K562 (cell line): ENCODE results near the gene NOP14. TPM values are rescaled to one million over a fixed set of nuclear protein-coding genes. Genes with fewer than 3 reads are reported as not detected.
A peak's percentile ranks its signal among the peaks of the same experiment; 100 is the strongest.

Experiments used
- BCLAF1 ChIP-seq, 2 experiments: fragments of 450-650 bp in 1 of 2; IDR thresholded peaks; 2 replicates each; pipeline ENCODE4 v1.6.1; 2011 to 2017; ENCODE audit warnings: low read depth in 2 of 2, antibody characterized with exemption in 1 of 2, borderline replicate concordance in 1 of 2, low read length in 1 of 2, mild to moderate bottlenecking in 1 of 2, mixed read lengths in 1 of 2; ENCODE audit not compliant: control insufficient read depth in 1 of 2
- DDX20 ChIP-seq: fragments of 450-650 bp; IDR thresholded peaks from 2 replicates; pipeline ENCODE4 v1.6.1; 2016; ENCODE audit warnings: missing genetic modification characterization, low read depth, mild to moderate bottlenecking, missing compliant biosample characterization, moderate library complexity
- ETS1 ChIP-seq: conservative IDR thresholded peaks from 2 replicates; pipeline ENCODE4 v1.6.1; 2011; ENCODE audit warnings: low read depth, mild to moderate bottlenecking, low read length; ENCODE audit not compliant: control insufficient read depth
- FOXM1 ChIP-seq, 2 experiments: fragments of 450-650 bp in 1 of 2; sonication (generic) in 1 of 2; formaldehyde crosslinking in 1 of 2; IDR thresholded peaks; 2 replicates each; pipeline versions ENCODE4 v1.6.1 to v1.9.0; 2017 to 2022; ENCODE audit warnings: low read depth in 2 of 2, mild to moderate bottlenecking in 2 of 2, missing genetic modification reagents in 1 of 2, moderate library complexity in 1 of 2
- GMEB1 ChIP-seq: fragments of 250-450 bp; sonication (Bioruptor Pico); IDR thresholded peaks from 2 replicates; pipeline ENCODE4 v1.4.0; 2020; ENCODE audit warnings: mild to moderate bottlenecking
- HDAC3 ChIP-seq: fragments of 450-650 bp; IDR thresholded peaks from 2 replicates; pipeline ENCODE4 v1.6.1; 2018; ENCODE audit warnings: borderline replicate concordance, mild to moderate bottlenecking, moderate library complexity; ENCODE audit not compliant: partially characterized antibody
- HMGXB4 ChIP-seq: sonication (generic); formaldehyde crosslinking; IDR thresholded peaks from 2 replicates; pipeline ENCODE4 v1.8.1; 2023; ENCODE audit warnings: mild to moderate bottlenecking, missing genetic modification reagents
- KLF13 ChIP-seq: fragments of 450-650 bp; IDR thresholded peaks from 2 replicates; pipeline ENCODE4 v1.6.1; 2016; ENCODE audit warnings: missing genetic modification characterization, low read depth, mild to moderate bottlenecking, missing compliant biosample characterization, moderate library complexity, borderline replicate concordance
- SAFB ChIP-seq: fragments of 200-400 bp; formaldehyde crosslinking; IDR thresholded peaks from 2 replicates; pipeline ENCODE4 v1.6.1; 2017; ENCODE audit warnings: low read depth, low read length, borderline replicate concordance
- SAFB2 ChIP-seq: fragments of 200-400 bp; formaldehyde crosslinking; IDR thresholded peaks from 2 replicates; pipeline ENCODE4 v1.6.1; 2018; ENCODE audit warnings: borderline replicate concordance, low read length, low read depth, moderate library complexity; ENCODE audit not compliant: severe bottlenecking
- SFPQ ChIP-seq: fragments of 200-400 bp; formaldehyde crosslinking; IDR thresholded peaks from 2 replicates; pipeline ENCODE4 v1.6.1; 2017; ENCODE audit warnings: mild to moderate bottlenecking, low read depth, low read length, moderate library complexity
- SMC3 ChIP-seq: conservative IDR thresholded peaks from 2 replicates; pipeline ENCODE4 v1.6.1; 2011; ENCODE audit warnings: low read depth, low read length, improper control_type of control experiment; ENCODE audit not compliant: insufficient read depth
- SRF ChIP-seq, 2 experiments: fragments of 250-450, 450-650 bp in 1 of 2; sonication (Bioruptor Pico) in 1 of 2; sonication (generic) in 1 of 2; formaldehyde crosslinking; IDR thresholded peaks; 2 replicates each; pipeline versions ENCODE4 v1.5.0 to v1.5.1; 2020 to 2022; ENCODE audit warnings: mild to moderate bottlenecking in 1 of 2, missing genetic modification reagents in 1 of 2
- polyA plus RNA-seq, 8 experiments: library from polyadenylated mRNA; depleted of rRNA in 4 of 8; stranded (reverse) in 5 of 8; unstranded in 3 of 8; fragments of >200 nt; fragmentation: Nextera tagmentation in 2 of 8; fragmentation: Illumina TruSeq in 1 of 8; extraction: Ambion mirVana in 2 of 8; extraction: Trizol in 1 of 8; gene quantifications; 2 replicates each; pipeline versions ENCODE4 v1.2.1 to v1.2.3, GENCODE V29; 2011 to 2014; ENCODE audit warnings: inconsistent platforms in 1 of 8, missing spikeins in 1 of 8
- total RNA-seq, 7 experiments: library from RNA; depleted of rRNA in 6 of 7; stranded (reverse); fragments of >200 nt in 6 of 7; fragmentation: Illumina TruSeq in 2 of 7; extraction: Trizol in 2 of 7; gene quantifications; 2 replicates each; pipeline versions ENCODE4 v1.2.1 to v1.2.3, GENCODE V29; 2011 to 2021; ENCODE audit warnings: low replicate concordance in 1 of 7

Gene NOP14
- total and polyA plus RNA-seq, 9 of the 15 experiments (the other 6 are each of a cell fraction or from before 2014, with no cell fraction given), result 12.7 to 76.0 (median 50.9) TPM

GRCh38 chr4:2934813-2935761 lies 28.1 kb downstream of the NOP14 start (continued):
- no peak for TF ChIP-seq SRF (CRISPR knock-in tag; IDR thresholded peaks at IDR 0.05)
- TF ChIP-seq SAFB, result peak; percentile 79; the same call in 1 of the 2 replicates
- peak; percentile 53; the same call in 1 of the 2 replicates for TF ChIP-seq GMEB1 (CRISPR knock-in tag)
- no peak for TF ChIP-seq HMGXB4
- TF ChIP-seq SFPQ, result no peak
- TF ChIP-seq KLF13 (tag), result no peak
- no peak for TF ChIP-seq SAFB2
- TF ChIP-seq ETS1, result no peak
- no peak for TF ChIP-seq FOXM1 (IDR thresholded peaks at IDR 0.05; ENCODE audit: low read depth)
- 0 out of 2 replicates have a peak, but pooled peaks have one; percentile 27 for TF ChIP-seq FOXM1 (CRISPR knock-in tag; IDR thresholded peaks at IDR 0.05; ENCODE audit: low read depth)
- no peak for TF ChIP-seq DDX20 (tag)
- TF ChIP-seq SMC3, result no peak
- no peak for TF ChIP-seq HDAC3
- no peak for TF ChIP-seq BCLAF1 (IDR thresholded peaks at IDR 0.05; ENCODE audit: borderline replicate concordance in 1 of 2, control insufficient read depth in 1 of 2, low read depth in 2 of 2, low read length in 1 of 2)
